ENCODE results near the gene GFRA4. TPM values are rescaled to one million over a fixed set of nuclear protein-coding genes. Genes with fewer than 3 reads are reported as not detected.

The GFRA4 gene
- polyA plus RNA-seq, 5 donors: not detected

- no peak for DNase-seq
Measured at GRCh38 chr20:3653921-3654320, 9.3 kb downstream of the GFRA4 start.

GRCh38 chr20:3652676-3653596 is 10.3 kb downstream of the GFRA4 start:
- DNase-seq: no peak

GRCh38 chr20:3652221-3652620 is 11.0 kb downstream of the GFRA4 start:
- no peak for DNase-seq

- DNase-seq: no peak
Measured at GRCh38 chr20:3651204-3651962, 11.8 kb downstream of the GFRA4 start.

GRCh38 chr20:3648951-3649350 is 14.2 kb downstream of the GFRA4 start:
- DNase-seq: no peak

GRCh38 chr20:3647473-3647872 is 15.7 kb downstream of the GFRA4 start:
- DNase-seq: no peak

GRCh38 chr20:3646651-3647050 is 16.5 kb downstream of the GFRA4 start:
- DNase-seq: no peak

GRCh38 chr20:3646067-3646440 is 17.1 kb downstream of the GFRA4 start:
- no peak for DNase-seq

GRCh38 chr20:3645309-3646066 is 17.7 kb downstream of the GFRA4 start:
- DNase-seq: no peak

GRCh38 chr20:3640259-3640658 is 22.9 kb downstream of the GFRA4 start:
- DNase-seq: no peak

GRCh38 chr20:3635346-3635745 is 27.9 kb downstream of the GFRA4 start:
- no peak for DNase-seq

GRCh38 chr20:3633913-3634478 is 29.2 kb downstream of the GFRA4 start:
- DNase-seq: no peak

GRCh38 chr20:3632311-3633004 is 30.7 kb downstream of the GFRA4 start:
- DNase-seq: no peak

- DNase-seq: no peak
Measured at GRCh38 chr20:3631534-3631933, 31.7 kb downstream of the GFRA4 start.

GRCh38 chr20:3630429-3630828 is 32.8 kb downstream of the GFRA4 start:
- no peak for DNase-seq

GRCh38 chr20:3629893-3630292 is 33.3 kb downstream of the GFRA4 start:
- DNase-seq: no peak

- DNase-seq: no peak
Measured at GRCh38 chr20:3628502-3629314, 34.5 kb downstream of the GFRA4 start.

GRCh38 chr20:3627476-3627875 is 35.7 kb downstream of the GFRA4 start:
- no peak for DNase-seq

GRCh38 chr20:3622406-3622805 is 40.8 kb downstream of the GFRA4 start:
- DNase-seq: no peak

GRCh38 chr20:3621111-3621510 is 42.1 kb downstream of the GFRA4 start:
- no peak for DNase-seq

Measured in right lung (tissue), 5 donors.